Activated CD4-positive, alpha-beta T cell treated with anti-CD3 and anti-CD28 coated beads for 1 hour (primary cell): Measurements from ENCODE around the gene NBEA.

Experiments
- DNase-seq: peaks from one replicate; pipeline ENCODE4 v3.0.0-alpha.2; 2020

NBEA gene

DNA sequence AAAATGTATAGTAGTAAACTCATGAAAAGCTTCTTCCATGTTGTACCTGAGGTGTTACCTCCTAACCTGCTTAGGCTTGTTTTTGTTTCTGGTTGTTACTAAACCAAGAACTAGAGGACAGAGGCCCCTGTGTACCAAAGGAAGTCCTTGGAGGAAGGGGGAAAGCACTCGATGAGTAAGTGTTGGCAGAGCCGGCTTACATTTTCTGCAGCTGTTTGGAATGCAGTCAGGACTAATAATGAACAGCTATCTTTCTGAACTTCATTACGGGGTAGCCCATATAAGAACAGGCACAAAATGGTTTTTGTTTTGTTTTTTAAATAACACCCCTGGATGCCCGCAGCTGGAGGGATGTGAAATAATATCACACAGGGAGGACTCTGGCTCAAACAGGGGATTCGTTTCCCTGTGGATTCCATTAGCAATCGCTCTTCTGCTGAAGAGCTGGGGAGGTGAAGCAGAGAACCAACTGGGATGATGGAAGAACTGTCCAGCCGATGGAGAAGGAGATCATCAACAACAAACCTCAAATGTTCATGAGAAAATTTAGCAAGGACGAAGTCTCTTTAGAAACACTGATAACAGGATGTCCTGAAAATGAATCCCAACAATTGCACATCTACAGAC, 748.6 kb downstream of the NBEA start:
- DNase-seq, result no peak

DNA sequence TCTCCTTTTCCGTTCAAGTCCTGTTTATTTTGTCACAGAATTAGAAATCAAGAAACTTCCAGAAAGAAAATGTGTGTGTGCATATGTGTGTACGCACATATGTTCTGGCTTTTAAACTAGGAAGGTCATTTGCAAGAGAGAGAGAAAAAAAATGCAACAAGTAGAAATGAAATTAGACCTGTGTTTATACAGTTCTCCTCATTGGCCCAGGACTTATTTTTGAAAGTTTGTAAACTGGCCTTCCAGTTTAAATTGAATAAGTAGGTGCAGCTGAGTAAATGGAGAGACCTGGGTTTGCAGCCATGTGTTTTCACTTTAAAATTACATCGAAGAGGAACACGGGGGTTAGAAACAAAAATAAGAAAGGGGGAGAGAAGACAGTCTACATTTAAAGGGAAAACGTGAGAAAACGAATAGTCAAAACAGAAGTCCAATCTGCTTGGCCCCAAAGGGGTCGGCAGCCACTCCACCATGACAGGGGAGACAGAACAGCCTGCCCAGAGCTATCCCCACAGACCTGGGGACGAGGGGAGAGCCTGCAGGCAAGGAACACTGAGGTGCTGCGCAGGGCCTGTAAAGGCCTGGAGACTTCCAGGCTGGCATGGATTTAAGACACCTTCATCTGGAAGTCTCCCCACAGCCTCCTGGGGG, 751.2 kb downstream of the NBEA start:
- DNase-seq, result no peak

DNA sequence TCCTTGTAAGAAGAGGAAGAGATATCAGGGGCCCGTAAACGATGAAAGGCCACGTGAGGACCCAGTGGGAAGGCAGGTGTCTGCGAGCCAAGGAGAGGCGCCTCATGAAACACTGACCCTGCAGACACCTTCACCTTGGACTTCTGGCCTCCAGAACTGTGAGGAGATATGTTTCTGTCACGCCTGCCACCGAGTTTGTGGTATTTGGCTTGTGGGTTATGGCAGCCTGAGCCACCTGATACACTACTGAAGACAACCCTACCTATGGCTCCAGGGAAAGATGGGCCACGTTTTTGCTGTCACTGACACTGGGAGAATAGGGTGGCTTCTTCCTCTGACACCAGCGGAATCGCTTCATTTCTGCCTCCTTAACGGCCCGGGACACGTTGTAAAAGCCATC, 752.0 kb downstream of the NBEA start:
- DNase-seq, result no peak

DNA sequence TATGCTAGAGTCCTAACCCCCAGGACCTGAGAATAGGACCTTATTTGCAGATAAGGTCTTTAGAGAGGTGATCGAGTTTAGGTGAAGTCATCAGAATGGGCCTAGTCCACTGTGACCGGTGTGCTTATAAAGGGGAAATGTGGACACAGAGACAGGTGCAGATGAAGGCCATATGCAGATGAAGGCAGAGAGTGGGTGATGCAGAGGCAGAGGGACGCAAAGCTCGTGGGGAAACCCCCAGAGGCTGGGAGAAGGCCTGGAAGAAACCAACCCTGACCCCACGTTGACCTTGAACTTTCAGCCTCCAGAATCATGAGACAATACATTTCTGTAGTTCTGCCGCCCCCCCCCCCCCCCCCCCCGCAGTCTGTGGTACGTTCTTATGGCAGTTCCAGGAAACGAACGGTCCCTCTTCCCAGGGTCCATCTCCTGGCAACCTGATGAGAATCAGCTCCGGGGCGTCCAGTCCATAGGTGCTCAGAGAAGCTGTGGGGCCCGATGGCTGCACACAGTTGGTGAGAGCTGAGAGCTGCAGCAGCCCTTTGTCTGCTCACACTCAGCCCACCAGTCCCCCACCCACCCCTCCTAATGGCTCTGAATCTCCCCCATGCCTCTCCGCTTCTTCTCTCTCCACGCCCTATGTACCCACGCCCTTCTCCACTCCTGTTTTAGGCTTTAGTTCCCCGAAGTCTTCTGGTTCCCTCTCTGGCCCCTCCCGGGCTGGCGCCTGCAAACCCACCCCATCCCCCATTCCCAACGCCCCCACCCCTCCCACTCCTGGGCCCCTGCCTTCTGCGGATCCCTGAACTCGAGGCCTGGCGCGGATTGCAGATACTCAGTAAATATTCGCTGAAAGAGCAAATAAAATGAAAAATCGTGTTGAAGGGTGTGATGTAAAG, 752.7 kb downstream of the NBEA start:
- no peak for DNase-seq

DNA sequence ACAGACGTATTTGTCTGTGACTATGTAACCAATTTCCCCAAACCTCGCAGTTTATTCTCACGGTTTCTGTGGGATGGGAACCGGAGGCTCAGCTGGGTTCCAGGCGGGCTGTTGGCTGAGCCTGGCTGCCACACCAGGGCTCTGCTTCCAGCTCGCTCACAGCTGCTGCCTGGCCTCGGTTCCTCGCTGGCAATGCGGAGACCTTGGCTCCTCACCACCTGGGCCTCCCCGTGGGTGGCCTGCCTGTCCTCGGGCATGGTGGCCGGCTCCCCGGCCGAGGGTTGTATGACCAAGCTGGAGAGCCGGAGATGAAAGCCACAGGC, 753.3 kb downstream of the NBEA start:
- no peak for DNase-seq

DNA sequence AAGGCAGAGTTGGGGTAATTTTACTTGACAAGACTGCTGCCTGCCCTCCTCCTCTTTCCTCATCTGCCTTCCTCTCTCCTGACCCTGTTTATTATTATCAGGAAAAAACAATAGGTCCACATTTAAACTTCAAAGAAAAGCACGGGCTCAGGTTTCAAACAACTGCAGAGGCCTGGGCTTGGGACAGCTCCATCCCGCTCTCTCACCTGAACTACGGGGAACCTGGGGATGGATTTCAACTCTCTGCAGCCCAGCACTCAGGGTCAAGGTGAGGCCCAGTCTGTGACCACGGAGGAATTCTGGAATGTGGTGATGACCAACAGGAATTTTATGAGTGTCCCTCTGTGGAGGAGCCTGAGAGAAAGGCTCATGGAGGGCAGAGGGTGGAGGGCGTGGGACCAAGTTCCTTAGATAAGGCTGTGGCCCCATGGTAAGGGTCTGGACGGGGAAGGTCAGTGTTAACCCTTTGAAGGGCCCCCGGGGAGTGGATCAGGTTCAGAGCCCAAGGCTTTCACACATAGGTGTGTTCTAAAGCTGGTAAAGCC, 755.2 kb downstream of the NBEA start:
- no peak for DNase-seq

DNA sequence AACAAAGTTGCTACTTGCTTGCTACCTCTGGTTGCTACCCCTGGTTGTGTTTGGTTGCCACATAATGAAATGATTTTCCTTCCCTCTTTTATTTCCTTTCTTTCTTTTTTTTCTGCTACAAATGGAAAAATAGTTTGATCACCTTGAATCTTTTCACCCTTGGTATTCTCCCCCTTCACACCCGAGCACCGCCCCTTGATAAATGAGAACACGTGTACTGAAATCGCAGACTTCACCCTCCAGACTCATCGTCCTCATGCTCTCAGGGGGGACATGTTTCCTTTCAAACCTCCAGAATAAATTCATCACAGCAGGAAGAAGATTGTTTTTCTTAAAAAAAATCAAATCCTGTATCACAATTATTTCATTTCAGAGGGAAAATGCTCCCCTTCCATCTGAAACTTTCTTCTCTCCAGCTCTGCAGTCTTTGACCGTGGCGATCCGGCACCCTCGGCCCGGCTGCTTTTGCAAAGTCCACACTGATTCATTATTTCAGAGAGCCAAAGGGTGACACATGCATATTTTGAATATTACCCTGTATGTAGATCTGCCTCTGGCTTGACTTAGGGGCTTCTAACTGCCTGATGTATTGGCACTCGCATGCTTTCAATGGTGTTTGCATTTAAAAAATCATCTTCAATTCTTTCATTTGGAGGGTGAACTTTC, 757.0 kb downstream of the NBEA start:
- DNase-seq, result no peak

DNA sequence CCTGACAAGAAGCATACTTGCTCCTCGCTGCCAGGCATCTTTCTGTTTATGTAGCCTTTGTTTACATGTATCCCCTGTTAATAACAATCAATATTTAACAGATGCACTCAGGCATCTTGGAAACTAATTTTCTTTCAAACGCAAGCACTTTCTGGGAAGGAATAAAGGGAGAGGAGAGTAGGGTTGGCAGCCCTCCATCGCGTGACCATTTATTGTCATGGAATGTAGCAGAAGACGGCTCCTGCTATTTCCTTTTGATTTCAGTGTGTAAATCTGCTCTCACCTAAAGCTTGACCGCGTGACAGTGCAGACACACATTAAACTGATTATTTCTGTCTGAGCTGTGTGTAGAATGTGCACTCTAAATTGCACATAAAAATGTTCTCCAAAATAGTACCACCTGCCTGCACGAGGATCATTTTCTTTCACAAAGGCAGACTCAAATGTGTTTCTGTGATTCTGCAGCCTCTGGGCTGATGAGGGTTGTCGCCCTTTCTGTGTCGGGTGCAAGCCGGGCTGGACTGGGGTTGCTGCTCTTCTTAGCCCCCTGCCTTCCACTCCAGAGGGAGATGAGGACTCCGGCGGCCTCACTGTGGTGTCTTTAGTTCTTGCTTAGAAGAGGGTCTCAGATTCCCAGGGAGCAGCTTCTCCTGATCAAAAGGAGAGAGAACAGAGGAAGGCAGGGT, 757.9 kb downstream of the NBEA start:
- no peak for DNase-seq

DNA sequence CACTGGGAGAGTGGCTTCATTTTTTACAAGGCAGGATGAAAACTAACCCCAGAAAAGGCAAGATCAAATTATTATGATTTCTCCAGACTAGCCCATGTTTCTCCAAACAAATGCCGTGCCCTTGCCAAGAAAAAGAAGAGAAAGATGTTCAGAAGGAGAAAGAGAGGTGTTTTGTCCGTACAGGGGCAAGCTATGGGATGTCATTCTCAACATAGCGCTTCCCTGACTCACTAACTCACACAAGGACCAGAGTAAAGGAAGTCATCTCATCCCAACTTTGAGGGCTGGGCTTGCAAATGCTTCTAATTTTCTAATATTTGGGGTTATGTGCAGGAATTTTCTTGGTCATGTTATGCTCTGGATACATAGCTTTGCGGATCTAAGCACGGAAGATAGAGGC, 758.6 kb downstream of the NBEA start:
- no peak for DNase-seq

DNA sequence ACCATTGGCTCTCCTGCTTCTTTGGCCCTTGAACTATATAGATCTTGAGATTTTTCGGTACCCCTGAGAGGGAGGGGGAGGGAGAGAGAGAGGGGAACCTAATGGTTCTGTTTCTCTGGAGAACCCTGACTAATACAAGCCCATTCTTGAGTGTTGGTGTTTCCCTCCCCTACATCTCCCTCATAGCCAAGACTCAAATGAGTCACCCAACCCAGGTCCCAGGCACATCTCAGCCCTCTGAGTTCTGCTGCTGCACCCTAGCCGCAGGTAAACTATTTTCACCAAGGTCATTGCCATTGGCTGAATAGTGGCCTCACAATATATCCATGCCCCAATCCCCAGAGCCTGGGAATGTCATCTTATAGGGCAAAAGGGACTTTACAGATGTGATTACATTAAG, 760.2 kb downstream of the NBEA start:
- DNase-seq, result no peak

DNA sequence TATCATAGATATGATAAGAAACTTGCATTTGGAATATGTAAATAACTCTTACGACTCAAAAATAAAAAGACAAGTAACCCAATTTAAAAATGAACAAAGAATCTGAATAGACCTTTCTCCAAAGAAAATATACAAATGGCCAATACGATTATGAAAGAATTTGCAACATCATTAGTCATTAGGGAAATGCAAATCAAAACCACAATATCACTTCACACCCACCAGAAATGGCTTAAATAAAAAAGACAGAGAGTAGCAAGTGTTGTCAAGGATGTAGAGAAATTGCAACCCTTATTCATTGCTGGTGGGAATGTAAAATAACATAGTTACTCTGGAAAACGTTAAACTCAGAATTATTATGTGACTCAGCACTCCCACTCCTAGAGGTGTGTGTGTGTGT, 761.0 kb downstream of the NBEA start:
- DNase-seq, result no peak

DNA sequence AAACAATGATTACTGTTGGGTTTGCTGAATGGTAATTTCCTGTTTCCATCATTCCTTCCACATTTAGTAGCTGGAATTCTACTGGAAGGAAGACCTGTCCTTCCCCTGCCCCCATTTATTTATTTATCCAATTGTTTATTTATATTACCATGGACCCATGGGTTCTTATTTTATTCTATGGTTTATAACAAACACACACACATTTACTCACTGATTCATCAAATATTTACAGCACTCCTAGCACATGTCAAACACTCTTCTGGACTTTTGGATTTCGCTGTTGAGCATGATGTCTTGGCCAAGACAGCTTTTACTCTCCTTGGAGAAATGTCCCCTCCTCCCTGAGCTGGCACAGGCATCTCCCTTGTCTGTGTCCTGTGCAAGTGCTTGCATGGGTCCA, 762.3 kb downstream of the NBEA start:
- DNase-seq, result no peak

DNA sequence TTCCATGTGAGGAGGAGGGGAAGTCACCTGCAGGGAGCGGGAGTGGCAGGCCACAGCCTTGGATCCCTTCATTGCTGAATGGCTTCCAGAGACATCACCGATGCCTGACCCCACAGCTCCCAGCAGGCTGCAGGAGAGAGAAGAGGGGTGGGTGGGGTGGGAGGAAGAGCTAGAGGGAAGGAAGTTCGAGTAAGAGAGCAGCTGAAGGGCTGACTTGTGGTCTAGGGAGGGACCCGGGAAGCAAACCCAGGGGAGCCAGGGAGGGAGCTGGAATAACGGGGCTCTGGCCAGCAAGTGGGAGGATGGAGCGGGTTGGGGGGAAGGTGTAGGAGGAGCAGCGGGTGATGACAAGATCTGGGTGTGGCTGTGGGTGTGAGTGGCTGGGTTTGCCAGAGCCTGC, 764.2 kb downstream of the NBEA start:
- DNase-seq, result no peak

DNA sequence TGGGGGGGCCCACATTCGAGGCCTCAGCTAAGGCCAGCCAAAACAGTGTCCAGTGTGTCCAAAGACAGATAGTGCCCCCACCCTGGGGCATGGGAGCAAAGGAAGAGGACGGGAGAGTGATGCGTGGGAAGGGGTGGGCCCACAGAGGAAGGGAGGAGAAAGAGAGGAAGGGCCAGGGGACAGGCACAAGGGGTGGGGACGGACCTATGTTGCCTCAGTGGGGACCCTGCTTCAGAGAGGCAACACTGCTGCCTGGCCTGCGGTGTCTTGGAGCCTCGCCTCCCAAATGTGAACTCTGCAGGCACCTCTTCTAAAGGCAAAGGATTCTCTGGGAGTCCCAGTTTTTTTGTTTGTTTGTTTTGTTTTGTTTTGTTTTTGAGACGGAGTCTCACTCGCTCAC, 764.7 kb downstream of the NBEA start:
- DNase-seq, result no peak

DNA sequence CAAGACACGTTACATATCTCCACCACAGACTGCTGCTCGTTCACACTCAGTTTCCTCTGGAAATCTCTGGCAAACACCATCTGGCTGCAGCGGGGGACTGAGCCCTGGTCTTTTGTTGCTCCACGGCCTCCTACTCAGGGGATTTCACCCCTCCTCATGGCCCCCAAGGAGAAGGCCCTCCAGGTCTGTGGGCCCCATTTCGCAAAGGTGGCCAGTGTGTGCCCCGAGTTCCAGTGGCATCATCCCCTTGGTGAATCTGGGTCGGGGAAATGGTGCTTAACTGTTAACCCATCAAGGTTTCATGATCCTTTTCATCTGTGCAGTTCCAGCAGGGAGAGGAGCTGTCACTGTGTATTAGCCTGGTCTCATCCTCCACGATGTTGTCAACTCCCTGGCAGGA, 769.8 kb downstream of the NBEA start:
- DNase-seq, result no peak

DNA sequence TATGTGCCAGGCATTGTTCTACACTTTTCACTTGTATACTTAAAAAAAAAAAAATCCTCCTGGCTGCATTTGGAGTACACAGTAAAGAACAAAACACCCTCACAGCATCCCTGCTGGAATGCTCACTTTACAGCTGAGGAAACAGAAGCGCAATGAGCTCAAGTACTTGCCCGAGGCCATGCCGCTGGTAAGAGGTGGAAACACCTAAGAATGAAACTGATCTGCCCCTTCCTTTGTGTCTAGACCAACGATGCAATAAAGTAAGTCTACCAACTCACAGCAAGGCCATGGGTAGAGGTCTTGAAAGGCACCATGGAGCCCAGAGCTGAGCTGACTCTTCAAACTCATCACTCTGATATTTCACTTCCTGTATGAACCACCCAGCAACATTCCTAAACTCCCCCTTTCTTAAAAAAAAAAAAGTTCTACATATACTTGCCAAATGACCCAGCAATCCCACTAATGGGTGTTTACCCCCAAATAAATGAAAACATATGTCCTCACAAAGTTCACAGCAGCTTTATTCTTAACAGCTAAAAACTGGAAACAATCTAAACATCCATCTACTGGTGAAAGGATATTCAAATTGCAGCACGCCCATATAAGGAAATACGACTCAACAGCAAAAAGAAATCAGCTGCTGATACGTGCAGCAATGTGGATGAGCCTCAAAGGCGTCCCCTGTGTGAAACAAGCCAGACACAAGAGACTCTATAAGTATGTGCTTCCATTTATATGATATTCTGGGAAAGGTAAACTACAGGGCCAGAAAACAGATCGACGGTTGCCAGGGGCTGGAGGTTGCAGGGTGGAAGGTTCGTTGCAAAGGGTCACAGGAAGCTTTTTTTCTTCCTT, 771.1 kb downstream of the NBEA start:
- DNase-seq, result no peak

DNA sequence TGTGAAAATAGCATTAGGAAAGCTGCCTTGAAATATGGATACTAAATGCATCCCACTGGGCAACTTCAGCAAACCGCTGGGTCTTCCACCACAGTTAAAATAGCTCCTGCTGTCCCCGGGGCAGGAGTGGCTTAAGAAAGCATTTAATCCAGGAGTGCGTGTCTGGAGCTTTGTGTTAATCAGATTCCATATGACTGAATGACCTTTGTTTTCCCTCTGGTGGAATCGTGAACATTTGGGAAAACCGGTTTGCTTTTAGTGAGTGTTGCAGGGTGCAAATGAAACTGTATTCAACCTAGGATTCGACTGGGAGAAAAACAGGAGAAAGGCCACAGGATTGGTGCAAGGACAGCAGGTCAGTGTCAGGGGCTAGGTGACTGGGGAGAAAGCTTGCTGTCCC, 772.1 kb downstream of the NBEA start:
- no peak for DNase-seq

DNA sequence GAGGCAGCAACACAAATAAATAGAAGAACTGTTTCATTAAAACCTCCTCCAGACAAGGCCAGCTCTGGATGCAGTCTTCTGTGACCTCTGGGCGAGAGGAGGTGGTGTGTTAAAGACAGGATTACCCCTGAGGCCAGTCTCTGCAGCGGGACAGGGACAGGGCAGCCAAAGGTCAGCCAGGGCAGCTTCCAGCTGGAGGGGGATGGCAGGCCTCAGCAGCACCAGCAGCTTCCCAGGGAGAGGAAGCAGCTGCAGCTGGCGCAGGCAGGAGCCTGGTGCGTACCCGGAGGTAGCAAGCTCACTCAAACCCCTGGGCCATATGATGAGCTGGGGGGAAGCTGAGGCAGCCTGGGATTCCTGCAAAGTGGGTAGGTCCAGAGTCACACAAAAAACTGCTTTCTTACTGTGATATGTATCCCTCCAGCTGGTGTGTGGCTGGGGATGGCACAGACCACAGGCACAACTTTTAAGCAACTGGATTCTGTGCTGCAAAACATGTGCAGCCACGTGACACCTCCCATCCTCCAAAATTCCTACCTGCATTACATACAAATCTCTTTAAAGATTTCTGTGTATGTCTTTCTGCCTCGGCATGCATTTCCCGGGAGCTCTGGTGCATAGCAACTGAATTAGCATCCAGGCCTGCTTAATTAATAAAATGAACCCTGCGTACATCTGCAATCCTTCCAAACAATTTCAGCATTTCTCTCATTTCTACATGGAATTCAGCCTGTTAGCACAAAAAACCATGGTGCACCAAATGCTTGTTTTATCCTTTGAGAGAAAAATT, 772.7 kb downstream of the NBEA start:
- DNase-seq, result no peak

DNA sequence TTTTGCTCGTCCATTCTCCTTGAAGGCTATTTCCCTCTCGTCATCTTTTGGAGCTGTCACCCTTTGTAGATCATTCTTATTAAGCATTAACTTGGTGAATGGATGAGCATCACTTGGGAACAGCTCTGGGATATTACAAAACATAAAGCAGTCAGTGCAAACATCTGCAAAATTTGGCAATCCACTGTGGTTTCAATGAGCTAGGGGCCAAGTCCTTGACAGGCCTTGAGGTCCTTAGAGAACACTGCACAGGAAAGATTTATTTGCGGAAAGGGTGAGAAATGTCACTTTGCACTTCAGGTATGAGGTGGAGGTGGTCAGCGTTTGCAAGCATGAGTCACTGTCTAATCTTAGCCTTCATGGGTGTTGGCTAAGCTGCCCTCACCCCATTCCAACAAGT, 774.1 kb downstream of the NBEA start:
- DNase-seq, result no peak

DNA sequence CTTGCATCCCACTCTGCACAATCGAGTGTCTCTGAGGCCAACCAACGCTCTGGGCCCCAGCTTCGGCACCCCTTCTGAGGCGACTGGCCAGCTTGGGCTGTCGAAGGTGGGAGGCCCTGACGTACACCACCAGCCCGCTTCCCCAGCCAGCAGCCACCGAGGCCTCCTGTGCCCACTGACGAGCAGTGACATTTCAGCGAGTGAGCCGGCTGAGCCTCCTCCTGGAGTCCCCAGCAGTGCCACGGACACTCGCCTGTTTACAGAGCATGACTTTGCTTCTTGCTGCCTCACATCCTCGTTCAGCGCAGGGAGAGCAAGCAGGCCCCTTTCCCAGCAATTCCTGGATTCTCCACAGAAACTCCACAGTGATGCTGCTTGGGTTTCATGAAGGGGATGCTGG, 774.7 kb downstream of the NBEA start:
- no peak for DNase-seq

DNA sequence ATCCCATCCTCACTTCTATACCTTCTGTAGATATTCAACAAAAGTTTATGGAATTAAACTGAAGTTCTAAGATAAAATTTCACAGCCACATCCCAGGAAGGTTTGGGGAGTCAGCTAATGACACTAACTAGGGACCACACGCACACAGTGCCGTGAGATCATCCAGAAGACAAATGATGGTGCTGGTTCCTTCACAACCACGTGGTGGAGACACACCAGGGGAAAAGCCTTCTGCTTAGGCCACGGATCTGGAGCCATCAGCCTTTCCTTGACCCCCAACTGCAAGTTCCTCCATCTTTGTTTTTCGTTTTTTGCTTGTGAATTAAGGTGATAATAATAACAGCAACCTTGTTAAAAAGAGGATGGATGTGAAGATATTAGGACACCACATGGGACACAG, 776.0 kb downstream of the NBEA start:
- no peak for DNase-seq
